Epithelial cell of esophagus (primary cell): ENCODE data around the gene SPANXN1.
"Not testable (repeated sequence)": the region's sequence is repeated elsewhere in the genome, so short reads cannot be mapped to it uniquely, and the experiment has no call there.

Source experiments
- DNase-seq: peaks from one replicate; pipeline ENCODE4 v3.0.0; 2010; ENCODE audit warnings: low read depth
- H3K4me3 ChIP-seq: 2 replicates; pipeline ENCODE4 v1.5.1; 2011; ENCODE audit warnings: mild to moderate bottlenecking, low read length, control low read depth
- CTCF ChIP-seq: IDR thresholded peaks from 2 replicates; pipeline ENCODE4 v1.5.1; 2011; ENCODE audit warnings: low read depth, mild to moderate bottlenecking, low read length, control low read depth, inconsistent platforms; ENCODE audit not compliant: insufficient read depth; ENCODE audit errors: missing control alignments

The SPANXN1 gene, protein sequence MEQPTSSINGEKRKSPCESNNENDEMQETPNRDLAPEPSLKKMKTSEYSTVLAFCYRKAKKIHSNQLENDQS

DNA sequence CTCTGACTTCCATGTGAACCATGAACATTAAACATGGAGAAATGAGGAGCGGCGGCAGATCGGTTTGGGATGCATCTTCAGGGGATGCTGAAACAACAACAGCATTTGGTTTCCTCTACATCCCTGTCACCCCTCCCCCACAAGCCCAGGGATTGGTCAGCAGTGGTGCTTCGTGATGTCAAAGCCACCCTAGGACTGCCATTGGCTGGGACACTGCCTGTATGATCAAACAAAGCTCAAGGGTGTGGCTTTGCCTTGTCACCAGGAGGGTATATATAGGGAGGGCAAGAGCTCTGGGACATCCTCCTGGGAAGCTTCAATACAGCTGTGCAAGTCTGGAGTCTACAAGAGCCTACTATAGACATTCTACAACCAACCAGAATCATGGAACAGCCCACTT lies at the start of gene SPANXN1:
TSS of gene SPANXN1 (plus strand) at position 301 of the 400 bp plus-strand sequence. CDS start at position 385, 84 bp downstream.
- not testable (repeated sequence) for H3K4me3 ChIP-seq, DNase-seq

- no peak for DNase-seq
- TF ChIP-seq CTCF: no peak
These were observed 48.2 kb upstream of the SPANXN1 start for GRCh38 chrX:145199078-145199477.

GRCh38 chrX:145213504-145213903 lies 33.8 kb upstream of the SPANXN1 start:
- peak; percentile 1 for DNase-seq
- TF ChIP-seq CTCF: peak; percentile 6
- H3K4me3 ChIP-seq: no peak overlapping the region

More at GRCh38 chrX:145199078-145199477, 48.2 kb upstream of the SPANXN1 start:
- H3K4me3 ChIP-seq: no peak overlapping the region

- no peak for TF ChIP-seq CTCF
- H3K4me3 ChIP-seq: no peak overlapping the region
- peak; percentile 1 for DNase-seq
These were observed 44.9 kb downstream of the SPANXN1 start for GRCh38 chrX:145292218-145292617.
